Measurements from ENCODE around the gene SLC14A1.

The SLC14A1 gene

GRCh38 chr18:45775241-45775676 is 51.3 kb downstream of the SLC14A1 start:
- TF ChIP-seq CTCF (IDR thresholded peaks at IDR 0.05; ENCODE audit: insufficient read depth, low read depth, low read length, missing control alignments), result no peak
- H3K4me3 ChIP-seq (ENCODE audit: low read length), result peak overlapping the region; percentile 68
- peak; percentile 84 for DNase-seq (ENCODE audit: low read depth)

DNA sequence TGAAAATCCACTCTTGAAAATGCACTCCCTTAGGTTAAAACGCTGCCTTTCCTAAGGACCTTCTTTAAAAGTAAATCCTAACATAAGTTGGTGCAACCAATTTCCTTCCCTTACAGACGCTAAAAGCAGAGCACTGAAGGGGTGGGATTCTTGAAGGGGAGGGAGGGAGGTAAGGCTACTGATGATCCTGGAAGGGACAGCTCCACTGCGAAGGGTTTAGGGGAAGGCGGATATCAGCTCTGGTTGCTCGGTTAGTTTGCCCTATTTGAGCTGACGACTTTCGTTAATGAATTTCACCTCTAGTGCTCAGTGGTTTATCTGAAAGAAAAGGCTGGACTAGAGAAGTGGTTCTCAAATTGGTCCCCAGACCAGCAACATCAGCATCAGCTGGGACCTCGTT is 51.8 kb downstream of the SLC14A1 start:
- DNase-seq (ENCODE audit: low read depth), result no peak
- no peak for TF ChIP-seq CTCF (IDR thresholded peaks at IDR 0.05; ENCODE audit: insufficient read depth, low read depth, low read length, missing control alignments)
- H3K4me3 ChIP-seq (ENCODE audit: low read length), result peak overlapping the region; percentile 68

GRCh38 chr18:45777393-45777792 is 53.4 kb downstream of the SLC14A1 start:
- TF ChIP-seq CTCF (IDR thresholded peaks at IDR 0.05; ENCODE audit: insufficient read depth, low read depth, low read length, missing control alignments), result no peak
- peak; percentile 41 for DNase-seq (ENCODE audit: low read depth)
- H3K4me3 ChIP-seq (ENCODE audit: low read length), result no peak overlapping the region

DNA sequence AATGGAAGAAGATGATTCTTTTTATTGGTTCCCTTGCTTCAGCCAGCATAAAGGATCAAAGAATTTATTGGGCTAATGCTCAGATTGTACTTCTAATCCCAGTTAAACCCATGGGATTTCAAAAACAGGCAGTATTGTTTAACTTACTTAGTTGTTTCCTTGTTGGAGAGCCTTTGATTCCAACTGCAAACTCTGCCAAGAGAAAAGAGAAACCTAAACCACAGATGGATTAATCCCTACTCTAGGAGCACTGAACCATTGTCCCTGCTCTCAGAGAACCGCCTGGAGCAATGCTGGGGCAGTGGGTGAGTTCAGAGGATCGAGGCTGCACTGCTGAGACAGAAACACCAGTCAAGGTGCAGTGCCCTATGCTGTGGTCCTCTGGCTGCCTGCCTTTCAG is 56.6 kb downstream of the SLC14A1 start:
- no peak for DNase-seq (ENCODE audit: low read depth)
- no peak overlapping the region for H3K4me3 ChIP-seq (ENCODE audit: low read length)
- TF ChIP-seq CTCF (IDR thresholded peaks at IDR 0.05; ENCODE audit: insufficient read depth, low read depth, low read length, missing control alignments), result no peak

GRCh38 chr18:45782662-45783061 is 58.7 kb downstream of the SLC14A1 start:
- no peak for TF ChIP-seq CTCF (IDR thresholded peaks at IDR 0.05; ENCODE audit: insufficient read depth, low read depth, low read length, missing control alignments)
- H3K4me3 ChIP-seq (ENCODE audit: low read length), result no peak overlapping the region
- no peak for DNase-seq (ENCODE audit: low read depth)

- no peak for DNase-seq (ENCODE audit: low read depth)
- H3K4me3 ChIP-seq (ENCODE audit: low read length), result no peak overlapping the region
- no peak for TF ChIP-seq CTCF (IDR thresholded peaks at IDR 0.05; ENCODE audit: insufficient read depth, low read depth, low read length, missing control alignments)
Measured at GRCh38 chr18:45783097-45784075, 59.4 kb downstream of the SLC14A1 start.
